Measurements from ENCODE around the gene STX10. TPM values are rescaled to one million over a fixed set of nuclear protein-coding genes. Genes with fewer than 3 reads are reported as not detected.

Gene STX10
- total and polyA plus RNA-seq, 2 donors (not counting 3 experiments of a cell fraction or from before 2014, with no cell fraction given) = 63.1 to 91.6 TPM

DNA sequence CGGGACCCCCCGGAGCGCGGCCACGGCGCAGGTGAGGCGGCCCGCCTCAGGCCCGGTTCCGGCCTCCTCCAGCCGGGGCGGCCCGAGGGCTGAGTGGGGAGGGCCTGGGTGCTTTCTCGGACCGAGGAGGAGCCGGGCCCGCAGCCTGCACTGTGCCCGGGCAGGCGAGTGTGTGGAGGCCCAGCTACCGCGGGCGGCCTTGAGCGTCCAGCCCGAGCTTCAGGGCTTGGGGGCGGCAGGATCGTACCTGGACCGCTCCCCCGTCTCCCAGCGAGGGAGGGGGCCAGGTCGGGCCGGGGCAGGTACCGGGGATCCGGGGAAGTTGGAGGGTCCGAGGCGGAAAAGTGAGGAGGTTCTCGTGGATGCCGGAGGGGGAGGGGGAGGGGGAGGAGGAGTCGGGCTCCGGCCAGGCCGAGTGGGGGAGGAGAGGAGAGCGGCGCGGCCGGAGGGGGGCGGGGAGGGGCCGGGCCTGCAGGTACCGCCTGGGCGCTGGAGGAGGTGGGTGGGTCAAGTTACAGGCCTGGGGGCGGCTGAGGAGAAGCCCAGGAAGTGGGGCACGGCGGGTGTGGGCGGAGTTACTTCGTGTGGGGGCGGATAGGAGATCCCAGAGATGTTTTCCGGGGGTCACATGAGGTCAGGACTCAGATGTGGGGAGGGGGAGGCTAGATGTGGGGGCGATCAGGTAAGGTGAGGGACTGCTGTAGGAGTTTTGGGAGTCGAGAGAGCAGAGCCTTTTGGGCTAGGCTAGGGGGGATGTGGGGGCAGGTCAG lies 31.6 kb downstream of the STX10 start:
- Histone ChIP-seq H3K9me3 (replicated peaks; ENCODE audit: control insufficient read depth, insufficient read depth, low read length) (no peaks in the 10 kb centered on the region), H4K20me1 (replicated peaks; ENCODE audit: control insufficient read depth, extremely low read depth, insufficient read depth, low read length) (no peaks in the 10 kb centered on the region), H3K36me3 (ENCODE audit: control insufficient read depth in 2 of 2, extremely low read depth in 1 of 2, insufficient read depth in 2 of 2, low read length in 2 of 2) (peaks cover 0 to 3% of the 10 kb centered on the region in 2 experiments), H3K4me3 (replicated peaks in 1 of 3; ENCODE audit: insufficient read depth in 1 of 3, low read depth in 1 of 3, low read length in 3 of 3) (peak overlapping the region; percentile 58 to 99 (median 81)), H3K27me3 (ENCODE audit: control insufficient read depth in 2 of 2, insufficient read depth in 2 of 2, low read length in 2 of 2) (no peaks in the 10 kb centered on the region), H3K9ac (replicated peaks; ENCODE audit: extremely low read depth, insufficient read depth, low read length) (peak overlapping the region; percentile 86), H2AFZ (ENCODE audit: low read depth, low read length) (no peak overlapping the region), H3K9me1 (replicated peaks; ENCODE audit: control insufficient read depth, extremely low read depth, insufficient read depth, low read length) (no peaks in the 10 kb centered on the region), H3K4me1 (ENCODE audit: control insufficient read depth, extremely low read depth, insufficient read depth, low read length) (peaks cover 13% of the 10 kb centered on the region), H3K27ac (ENCODE audit: insufficient read depth, low read depth, low read length) (peak overlapping the region; percentile 57), H3K79me2 (ENCODE audit: control insufficient read depth, insufficient read depth, low read length) (peaks cover 69% of the 10 kb centered on the region), H3K4me2 (ENCODE audit: insufficient read depth, low read length) (peak overlapping the region; percentile 61)
- no peak for FAIRE-seq
- POLR2A ChIA-PET = interaction anchor here (0.7 to 1.2 kb wide), 4 partner anchors 15 to 39 kb away, joined by 3 to 7 read pairs (median 4); partner anchors contain the start of genes IER2 and STX10
- BruUV-seq (replicated peaks) = no TSS peak
- dilution Hi-C loops (cut with MboI; ENCODE audit: extremely low pct_ligation_motif_present, low sequenced_read_pairs) = no loop called here
- DNase-seq (ENCODE audit: low read depth, low spot score) = no peak
- CTCF ChIA-PET = interaction anchor here (0.8 to 4.3 kb wide), 14 partner anchors 10 to 153 kb away, joined by 3 to 24 read pairs (median 4); partner anchors contain the start of genes IER2 and STX10
- TF ChIP-seq POLR2AphosphoS5 (IDR thresholded peaks at IDR 0.05; ENCODE audit: insufficient read depth, low read depth, low read length) (no peak), MAX (IDR thresholded peaks at IDR 0.05; ENCODE audit: insufficient read depth, insufficient read length) (no peak), MYC (IDR thresholded peaks at IDR 0.05; ENCODE audit: low read depth, low read length) (no peak), EZH2 (IDR thresholded peaks at IDR 0.05; ENCODE audit: borderline replicate concordance, low read depth, low read length, severe bottlenecking) (no peak), POLR2A (IDR thresholded peaks at IDR 0.05; ENCODE audit: low read depth, low read length) (no peak)
- TF ChIP-seq, protein P1, sequence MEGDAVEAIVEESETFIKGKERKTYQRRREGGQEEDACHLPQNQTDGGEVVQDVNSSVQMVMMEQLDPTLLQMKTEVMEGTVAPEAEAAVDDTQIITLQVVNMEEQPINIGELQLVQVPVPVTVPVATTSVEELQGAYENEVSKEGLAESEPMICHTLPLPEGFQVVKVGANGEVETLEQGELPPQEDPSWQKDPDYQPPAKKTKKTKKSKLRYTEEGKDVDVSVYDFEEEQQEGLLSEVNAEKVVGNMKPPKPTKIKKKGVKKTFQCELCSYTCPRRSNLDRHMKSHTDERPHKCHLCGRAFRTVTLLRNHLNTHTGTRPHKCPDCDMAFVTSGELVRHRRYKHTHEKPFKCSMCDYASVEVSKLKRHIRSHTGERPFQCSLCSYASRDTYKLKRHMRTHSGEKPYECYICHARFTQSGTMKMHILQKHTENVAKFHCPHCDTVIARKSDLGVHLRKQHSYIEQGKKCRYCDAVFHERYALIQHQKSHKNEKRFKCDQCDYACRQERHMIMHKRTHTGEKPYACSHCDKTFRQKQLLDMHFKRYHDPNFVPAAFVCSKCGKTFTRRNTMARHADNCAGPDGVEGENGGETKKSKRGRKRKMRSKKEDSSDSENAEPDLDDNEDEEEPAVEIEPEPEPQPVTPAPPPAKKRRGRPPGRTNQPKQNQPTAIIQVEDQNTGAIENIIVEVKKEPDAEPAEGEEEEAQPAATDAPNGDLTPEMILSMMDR (IDR thresholded peaks at IDR 0.05; ENCODE audit: extremely low read depth in 1 of 2, insufficient read depth in 1 of 2, low read depth in 1 of 2, low read length in 2 of 2) = no peak
- intact Hi-C loops (cut with micrococcal nuclease) = loop anchor here (1.0 kb wide), 1 partner anchor 49 kb away; no protein-coding TSS in a partner anchor

Data from endothelial cell of umbilical vein (primary cell).